Left ventricle myocardium inferior (tissue), 1 donor: ENCODE data around the gene SERPINA9. TPM values are rescaled to one million over a fixed set of nuclear protein-coding genes. Genes with fewer than 3 reads are reported as not detected.

Source experiments
- DNase-seq: peaks from one replicate; pipeline ENCODE4 v3.0.0-alpha.2; 2020
- H3K27ac ChIP-seq: fragments of 200-600 bp; replicated peaks from 2 replicates; pipeline ENCODE4 v1.8.0; 2021
- H3K27me3 ChIP-seq: fragments of 200-600 bp; 2 replicates; pipeline ENCODE4 v1.8.0; 2021; ENCODE audit warnings: low read depth
- H3K36me3 ChIP-seq: fragments of 200-600 bp; 2 replicates; pipeline ENCODE4 v1.8.0; 2021
- H3K4me1 ChIP-seq: fragments of 200-600 bp; 2 replicates; pipeline ENCODE4 v1.8.0; 2021
- H3K4me3 ChIP-seq: fragments of 200-600 bp; 2 replicates; pipeline ENCODE4 v1.8.0; 2021; ENCODE audit warnings: mild to moderate bottlenecking, moderate library complexity
- H3K9me3 ChIP-seq: fragments of 200-600 bp; replicated peaks from 2 replicates; pipeline ENCODE4 v1.8.0; 2021
- intact Hi-C: fragments of 100-400 bp; cut with micrococcal nuclease; formaldehyde crosslinking; loops from one replicate; pipeline ENCODE4 v1.11.0; 2022
- total RNA-seq: library from RNA; stranded (reverse); fragmentation: NEBNext Ultra II Directional; extraction: Animal tissue kit (Norgen Biotek cat#: 25700); gene quantifications from one replicate; pipeline ENCODE4 v1.2.1, GENCODE V29; 2021
- TF ChIP-seq, protein P1 (sequence below): fragments of 200-600 bp; IDR thresholded peaks from 2 replicates; pipeline ENCODE4 v1.8.0; 2021; ENCODE audit warnings: antibody characterized with exemption, mild to moderate bottlenecking, borderline replicate concordance
- donor health status: DM: no; HTN: yes; CAD: no; lungs with severe emphysema.

SERPINA9 gene
- total RNA-seq, 1 donor from 2014 or later, result not detected

DNA sequence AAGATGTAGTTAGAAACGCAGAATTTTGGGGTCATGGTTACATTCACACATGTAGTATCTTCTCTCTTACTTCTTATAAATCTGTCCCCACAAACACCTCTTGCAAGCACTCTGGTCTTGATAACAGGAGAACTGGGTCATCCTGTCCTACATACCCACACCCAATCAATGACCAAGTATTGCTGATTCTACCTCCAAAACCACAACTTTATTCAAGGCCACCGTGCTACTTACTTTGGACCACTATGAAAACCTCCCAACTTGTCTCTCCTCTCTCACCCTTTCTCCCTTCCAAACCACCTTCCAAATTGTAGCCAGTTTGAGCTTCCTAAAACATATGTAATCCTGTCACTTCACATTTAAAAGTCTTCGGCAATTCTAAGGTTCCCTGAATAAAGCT, 28.8 kb downstream of the SERPINA9 start:
- H3K9me3 ChIP-seq, result no peaks in the 10 kb centered on the region
- TF ChIP-seq, protein P1, sequence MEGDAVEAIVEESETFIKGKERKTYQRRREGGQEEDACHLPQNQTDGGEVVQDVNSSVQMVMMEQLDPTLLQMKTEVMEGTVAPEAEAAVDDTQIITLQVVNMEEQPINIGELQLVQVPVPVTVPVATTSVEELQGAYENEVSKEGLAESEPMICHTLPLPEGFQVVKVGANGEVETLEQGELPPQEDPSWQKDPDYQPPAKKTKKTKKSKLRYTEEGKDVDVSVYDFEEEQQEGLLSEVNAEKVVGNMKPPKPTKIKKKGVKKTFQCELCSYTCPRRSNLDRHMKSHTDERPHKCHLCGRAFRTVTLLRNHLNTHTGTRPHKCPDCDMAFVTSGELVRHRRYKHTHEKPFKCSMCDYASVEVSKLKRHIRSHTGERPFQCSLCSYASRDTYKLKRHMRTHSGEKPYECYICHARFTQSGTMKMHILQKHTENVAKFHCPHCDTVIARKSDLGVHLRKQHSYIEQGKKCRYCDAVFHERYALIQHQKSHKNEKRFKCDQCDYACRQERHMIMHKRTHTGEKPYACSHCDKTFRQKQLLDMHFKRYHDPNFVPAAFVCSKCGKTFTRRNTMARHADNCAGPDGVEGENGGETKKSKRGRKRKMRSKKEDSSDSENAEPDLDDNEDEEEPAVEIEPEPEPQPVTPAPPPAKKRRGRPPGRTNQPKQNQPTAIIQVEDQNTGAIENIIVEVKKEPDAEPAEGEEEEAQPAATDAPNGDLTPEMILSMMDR, result no peak
- no peak overlapping the region for H3K4me3 ChIP-seq
- intact Hi-C loops, result no loop called here
- H3K27me3 ChIP-seq, result peaks cover 78% of the 10 kb centered on the region
- no peak for DNase-seq
- H3K36me3 ChIP-seq, result no peaks in the 10 kb centered on the region
- H3K27ac ChIP-seq, result no peak overlapping the region
- no peaks in the 10 kb centered on the region for H3K4me1 ChIP-seq

DNA sequence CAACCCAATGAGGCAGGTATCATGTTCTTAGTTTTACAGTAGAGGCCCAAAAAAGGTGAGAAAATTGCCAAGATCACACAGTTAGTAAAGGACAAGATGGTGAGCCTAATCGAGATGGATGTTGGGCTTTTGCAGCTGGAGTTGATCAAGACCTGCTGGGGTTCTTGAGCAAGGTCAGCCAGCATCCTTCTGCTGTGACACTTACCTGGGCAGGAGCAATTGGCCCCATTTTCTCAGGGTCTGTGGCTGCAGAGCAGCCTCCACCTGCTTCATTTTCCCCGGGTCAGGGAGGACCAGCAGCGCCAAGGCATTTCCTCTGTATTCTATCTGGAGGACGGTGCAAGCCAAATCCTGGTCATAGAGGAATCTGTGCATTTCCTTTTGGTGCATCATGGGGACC, 29.9 kb downstream of the SERPINA9 start:
- Histone ChIP-seq H3K27me3 (peaks cover 78% of the 10 kb centered on the region), H3K36me3 (no peaks in the 10 kb centered on the region), H3K27ac (no peak overlapping the region), H3K4me1 (no peaks in the 10 kb centered on the region), H3K9me3 (no peaks in the 10 kb centered on the region), H3K4me3 (no peak overlapping the region)
- DNase-seq, result no peak
- intact Hi-C loops, result no loop called here
- TF ChIP-seq, protein P1, result no peak

DNA sequence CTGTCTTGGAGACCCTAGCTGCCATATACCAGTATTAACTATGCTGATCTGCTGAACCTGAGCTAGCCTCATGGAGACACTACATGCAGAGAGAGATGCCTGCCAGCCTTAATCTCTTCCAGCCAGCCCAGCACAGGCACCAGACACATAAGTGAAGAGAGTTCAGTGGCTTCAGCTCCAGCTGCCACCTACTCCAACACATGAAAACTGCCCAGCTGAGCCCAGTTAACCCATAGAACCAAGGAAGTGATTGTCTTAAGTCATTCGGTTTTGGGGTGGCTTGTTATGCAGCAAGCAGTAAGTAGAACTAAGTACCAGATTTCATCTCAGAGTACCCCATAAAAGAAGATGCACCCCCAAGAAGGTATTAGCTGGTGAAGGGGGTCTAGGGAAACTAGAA, 31.0 kb downstream of the SERPINA9 start:
- Histone ChIP-seq H3K4me1 (no peaks in the 10 kb centered on the region), H3K9me3 (no peaks in the 10 kb centered on the region), H3K36me3 (no peaks in the 10 kb centered on the region), H3K4me3 (no peak overlapping the region), H3K27ac (no peak overlapping the region), H3K27me3 (peaks cover 78% of the 10 kb centered on the region)
- DNase-seq, result no peak
- TF ChIP-seq, protein P1, result no peak
- intact Hi-C loops, result no loop called here

DNA sequence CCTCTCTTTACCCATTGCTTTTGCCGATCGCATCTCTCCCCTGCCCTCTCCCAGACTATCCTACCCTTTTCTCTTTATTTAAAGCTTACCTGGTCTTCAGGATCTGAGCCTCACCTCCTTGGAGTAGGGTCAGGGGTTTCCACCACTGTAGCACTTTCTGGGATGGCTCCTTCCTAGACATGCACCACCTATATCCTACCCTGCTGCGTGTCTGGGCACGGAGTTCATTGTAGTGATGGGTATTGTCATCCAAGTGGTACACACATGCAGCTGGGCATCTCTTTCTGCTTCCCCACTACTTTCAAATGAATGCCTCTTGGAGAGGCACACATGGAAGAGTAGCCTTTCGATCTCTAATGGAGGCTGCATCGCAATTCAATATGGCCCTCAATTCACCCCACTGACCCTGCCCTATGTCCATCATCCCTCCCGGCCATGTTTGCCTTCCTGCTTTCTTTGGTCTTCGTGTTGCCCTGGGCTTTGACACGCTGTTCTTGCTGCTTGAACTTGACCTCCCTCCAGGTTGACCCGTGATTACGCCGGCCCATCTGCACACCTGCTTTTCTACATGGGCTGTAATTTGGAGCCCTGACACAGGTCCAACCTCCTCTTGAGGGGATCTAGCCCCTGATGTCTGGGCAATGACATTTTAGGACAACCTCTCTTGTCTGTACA, 34.3 kb downstream of the SERPINA9 start:
- no peak for DNase-seq
- peaks cover 76% of the 10 kb centered on the region for H3K27me3 ChIP-seq
- no peaks in the 10 kb centered on the region for H3K9me3 ChIP-seq
- H3K4me1 ChIP-seq, result no peaks in the 10 kb centered on the region
- H3K27ac ChIP-seq, result no peak overlapping the region
- no peaks in the 10 kb centered on the region for H3K36me3 ChIP-seq
- intact Hi-C loops, result no loop called here
- no peak overlapping the region for H3K4me3 ChIP-seq
- TF ChIP-seq, protein P1, result no peak

DNA sequence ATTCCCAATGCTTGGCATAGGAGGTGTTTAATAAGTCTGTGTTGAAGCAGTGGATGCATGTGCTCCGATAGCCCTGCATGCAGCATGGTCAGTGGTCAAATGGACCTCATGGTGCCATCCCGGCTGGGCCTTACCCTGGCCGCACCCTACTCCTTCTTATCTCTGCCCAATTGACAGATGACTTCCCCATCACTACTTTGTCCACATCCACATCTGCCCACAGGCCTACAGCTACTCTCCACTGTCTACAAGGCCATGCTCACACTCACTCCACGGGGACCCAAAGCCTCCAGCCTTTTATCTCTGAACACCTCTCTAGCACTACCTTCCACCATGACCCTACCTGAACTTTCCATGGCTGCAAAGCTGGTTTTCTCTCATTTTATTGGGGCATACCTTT, 34.9 kb downstream of the SERPINA9 start:
- H3K36me3 ChIP-seq, result no peaks in the 10 kb centered on the region
- H3K9me3 ChIP-seq, result no peaks in the 10 kb centered on the region
- DNase-seq, result no peak
- intact Hi-C loops, result no loop called here
- TF ChIP-seq, protein P1, result no peak
- no peak overlapping the region for H3K27ac ChIP-seq
- H3K4me1 ChIP-seq, result no peaks in the 10 kb centered on the region
- H3K4me3 ChIP-seq, result no peak overlapping the region
- H3K27me3 ChIP-seq, result peaks cover 79% of the 10 kb centered on the region
